DOHH2 (cell line): Measurements from ENCODE around the gene DUOX1.

Experiments
- EZH2phosphoT487 ChIP-seq: fragments of 200-600 bp; sonication (generic); IDR thresholded peaks from 2 replicates; pipeline ENCODE4 v1.6.1; 2017; ENCODE audit warnings: borderline replicate concordance, mild to moderate bottlenecking, antibody characterized with exemption, low read length, moderate library complexity, mixed read lengths
- TF ChIP-seq, protein P1 (sequence below): fragments of 200-600 bp; sonication (generic); IDR thresholded peaks from one replicate; pipeline ENCODE4 v1.5.1; 2014; ENCODE audit warnings: antibody characterized with exemption, mild to moderate bottlenecking, low read depth, low read length; ENCODE audit not compliant: poor library complexity, severe bottlenecking

DNA sequence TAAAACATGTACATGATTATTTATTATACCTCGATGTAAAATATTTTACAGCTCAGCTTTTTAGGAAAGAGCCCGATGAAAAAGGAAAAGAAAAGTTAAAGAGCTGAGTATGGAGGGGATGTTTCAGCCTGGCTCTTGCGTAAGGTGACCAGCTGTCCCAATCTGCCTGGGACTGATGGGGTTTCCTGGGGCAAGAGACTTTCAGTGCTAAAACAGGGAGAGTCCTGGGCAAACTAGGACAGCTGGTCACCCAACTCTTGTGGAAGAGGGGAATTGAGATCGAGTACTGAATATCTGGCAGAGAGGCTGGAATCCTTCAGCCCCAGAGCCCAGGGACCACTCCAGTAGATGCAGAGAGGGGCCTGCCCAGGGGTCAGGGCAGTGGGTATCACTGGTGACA lies 36.8 kb upstream of the DUOX1 start:
- TF ChIP-seq, protein P1, sequence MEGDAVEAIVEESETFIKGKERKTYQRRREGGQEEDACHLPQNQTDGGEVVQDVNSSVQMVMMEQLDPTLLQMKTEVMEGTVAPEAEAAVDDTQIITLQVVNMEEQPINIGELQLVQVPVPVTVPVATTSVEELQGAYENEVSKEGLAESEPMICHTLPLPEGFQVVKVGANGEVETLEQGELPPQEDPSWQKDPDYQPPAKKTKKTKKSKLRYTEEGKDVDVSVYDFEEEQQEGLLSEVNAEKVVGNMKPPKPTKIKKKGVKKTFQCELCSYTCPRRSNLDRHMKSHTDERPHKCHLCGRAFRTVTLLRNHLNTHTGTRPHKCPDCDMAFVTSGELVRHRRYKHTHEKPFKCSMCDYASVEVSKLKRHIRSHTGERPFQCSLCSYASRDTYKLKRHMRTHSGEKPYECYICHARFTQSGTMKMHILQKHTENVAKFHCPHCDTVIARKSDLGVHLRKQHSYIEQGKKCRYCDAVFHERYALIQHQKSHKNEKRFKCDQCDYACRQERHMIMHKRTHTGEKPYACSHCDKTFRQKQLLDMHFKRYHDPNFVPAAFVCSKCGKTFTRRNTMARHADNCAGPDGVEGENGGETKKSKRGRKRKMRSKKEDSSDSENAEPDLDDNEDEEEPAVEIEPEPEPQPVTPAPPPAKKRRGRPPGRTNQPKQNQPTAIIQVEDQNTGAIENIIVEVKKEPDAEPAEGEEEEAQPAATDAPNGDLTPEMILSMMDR: no peak
- no peak for TF ChIP-seq EZH2phosphoT487
